Upper lobe of left lung (tissue), 6 donors: ENCODE data around the gene ARHGAP1. TPM values are rescaled to one million over a fixed set of nuclear protein-coding genes. Genes with fewer than 3 reads are reported as not detected.

Experiments used
- ATAC-seq, 2 donors: fragments of 200-7000 bp; cut with Tn5 transposase; one replicate each; pipeline ENCODE4 v1.9.1; 2022; ENCODE audit warnings: mild to moderate bottlenecking in 2 of 2, moderate library complexity in 2 of 2; ENCODE audit not compliant: low FRiP score in 2 of 2
- DNase-seq, 2 donors: peaks; one replicate each; pipeline ENCODE4 v3.0.0-alpha.2; 2019 to 2020
- H3K27ac ChIP-seq, 4 donors: fragments of 200-600 bp; sonication (generic); one replicate each; pipeline ENCODE4 v1.5.1; 2016 to 2019
- H3K27me3 ChIP-seq, 4 donors: fragments of 200-600 bp; sonication (generic); one replicate each; pipeline ENCODE4 v1.5.1; 2017 to 2019
- H3K36me3 ChIP-seq, 4 donors: fragments of 200-600 bp; sonication (generic); one replicate each; pipeline ENCODE4 v1.5.1; 2016 to 2019
- H3K4me1 ChIP-seq, 4 donors: fragments of 200-600 bp; sonication (generic); one replicate each; pipeline ENCODE4 v1.5.1; 2018 to 2019
- H3K4me3 ChIP-seq, 4 donors: fragments of 200-600 bp; sonication (generic); one replicate each; pipeline ENCODE4 v1.5.1; 2017 to 2019; ENCODE audit warnings: mild to moderate bottlenecking in 2 of 4, moderate library complexity in 1 of 4
- H3K9me3 ChIP-seq, 4 donors: fragments of 200-600 bp; sonication (generic); one replicate each; pipeline ENCODE4 v1.5.1; 2018 to 2019
- CTCF ChIP-seq, 6 experiments: fragments of 450-650 bp in 4 of 6; fragments of 200-600 bp in 2 of 6; sonication (generic) in 2 of 6; IDR thresholded peaks; one replicate each; pipeline ENCODE4 v1.5.1; 2016 to 2019; ENCODE audit warnings: antibody characterized with exemption in 6 of 6
- EP300 ChIP-seq, 4 donors: sonication (generic); formaldehyde crosslinking; IDR thresholded peaks; one replicate each; pipeline ENCODE4 v1.5.1; 2017; ENCODE audit warnings: antibody characterized with exemption in 4 of 4, control low read depth in 2 of 4
- POLR2A ChIP-seq, 4 donors: fragments of 450-650 bp; IDR thresholded peaks; one replicate each; pipeline ENCODE4 v1.5.1; 2016 to 2017; ENCODE audit warnings: antibody characterized with exemption in 4 of 4, mild to moderate bottlenecking in 2 of 4
- POLR2AphosphoS5 ChIP-seq, 2 donors: sonication (generic); formaldehyde crosslinking; IDR thresholded peaks; one replicate each; pipeline ENCODE4 v1.5.1; 2017; ENCODE audit warnings: antibody characterized with exemption in 2 of 2
- WGBS, 2 donors: methylation state at CpG; one replicate each; pipeline ENCODE4 v1.1.5; 2017 to 2018; 5-methylcytosine and 5-hydroxymethylcytosine counted together
- total RNA-seq, 6 donors: library from RNA; depleted of rRNA in 4 of 6; stranded (reverse); fragments of >200 nt in 4 of 6; gene quantifications; one replicate each; pipeline versions ENCODE4 v1.1.0 to v1.2.1, GENCODE V29; 2016 to 2021
- donor health status: DM: no; HTN: no; CAD: no; lungs with moderate emphysema.
- donor health status: DM: no; HTN: yes; CAD: no; lungs with severe emphysema.

The ARHGAP1 gene
- total RNA-seq, 6 donors from 2014 or later: 33.8 to 81.8 (median 50.7) TPM

GRCh38 chr11:46628961-46629360, 71.5 kb downstream of the ARHGAP1 start:
- Histone ChIP-seq H3K27me3 (no peaks in the 10 kb centered on the region), H3K4me1 (no peaks in the 10 kb centered on the region), H3K36me3 (peaks cover 0 to 75% (median 35%) of the 10 kb centered on the region in 4 donors), H3K9me3 (no peaks in the 10 kb centered on the region), H3K27ac (no peak overlapping the region), H3K4me3 (no peak overlapping the region)
- TF ChIP-seq POLR2AphosphoS5 (IDR thresholded peaks at IDR 0.05) (no peak), CTCF (IDR thresholded peaks at IDR 0.05) (no peak), EP300 (IDR thresholded peaks at IDR 0.05) (no peak), POLR2A (IDR thresholded peaks at IDR 0.05) (no peak)
- WGBS, 2 donors: 91% methylated on average over 6 of the region's 6 CpGs
- DNase-seq: no peak
- no peak for ATAC-seq

Other genes starting within 250 kb of the ARHGAP1 start
- gene AMBRA1, start 106.6 kb downstream of the ARHGAP1 start, total RNA-seq: 10 to 100 TPM; 22.9 to 55.7 (median 33.2) TPM
- 1 to 10 TPM; 1.8 to 5.5 (median 3.3) TPM for gene HARBI1, start 83.4 kb downstream of the ARHGAP1 start, total RNA-seq
- gene ATG13, start 83.1 kb downstream of the ARHGAP1 start, total RNA-seq: 100 to 1,000 TPM in 1 of 6 donors, 10 to 100 TPM in 5; 54.9 to 122 (median 64.9) TPM
- 10 to 100 TPM in 3 of 6 donors, 1 to 10 TPM in 3; 5.3 to 17.2 (median 10.5) TPM for gene ZNF408, start 412 bp upstream of the ARHGAP1 start, total RNA-seq
- under 1 TPM in 2 of 6 donors, not detected in 4; 0.37 to 0.40 TPM for gene F2, start 18.6 kb upstream of the ARHGAP1 start, total RNA-seq
- 10 to 100 TPM; 24.4 to 48.3 (median 38.1) TPM for gene CKAP5, start 145.7 kb upstream of the ARHGAP1 start, total RNA-seq
- 1 to 10 TPM; 2.6 to 8.8 (median 5.2) TPM for gene LRP4, start 217.9 kb upstream of the ARHGAP1 start, total RNA-seq
- gene CSTPP1, start 236.1 kb upstream of the ARHGAP1 start, total RNA-seq: 10 to 100 TPM; 23.9 to 71.2 (median 47.2) TPM